ENCODE results near the gene CARTPT.
A peak's percentile ranks its signal among the peaks of the same experiment; 100 is the strongest.

Gene CARTPT

DNA sequence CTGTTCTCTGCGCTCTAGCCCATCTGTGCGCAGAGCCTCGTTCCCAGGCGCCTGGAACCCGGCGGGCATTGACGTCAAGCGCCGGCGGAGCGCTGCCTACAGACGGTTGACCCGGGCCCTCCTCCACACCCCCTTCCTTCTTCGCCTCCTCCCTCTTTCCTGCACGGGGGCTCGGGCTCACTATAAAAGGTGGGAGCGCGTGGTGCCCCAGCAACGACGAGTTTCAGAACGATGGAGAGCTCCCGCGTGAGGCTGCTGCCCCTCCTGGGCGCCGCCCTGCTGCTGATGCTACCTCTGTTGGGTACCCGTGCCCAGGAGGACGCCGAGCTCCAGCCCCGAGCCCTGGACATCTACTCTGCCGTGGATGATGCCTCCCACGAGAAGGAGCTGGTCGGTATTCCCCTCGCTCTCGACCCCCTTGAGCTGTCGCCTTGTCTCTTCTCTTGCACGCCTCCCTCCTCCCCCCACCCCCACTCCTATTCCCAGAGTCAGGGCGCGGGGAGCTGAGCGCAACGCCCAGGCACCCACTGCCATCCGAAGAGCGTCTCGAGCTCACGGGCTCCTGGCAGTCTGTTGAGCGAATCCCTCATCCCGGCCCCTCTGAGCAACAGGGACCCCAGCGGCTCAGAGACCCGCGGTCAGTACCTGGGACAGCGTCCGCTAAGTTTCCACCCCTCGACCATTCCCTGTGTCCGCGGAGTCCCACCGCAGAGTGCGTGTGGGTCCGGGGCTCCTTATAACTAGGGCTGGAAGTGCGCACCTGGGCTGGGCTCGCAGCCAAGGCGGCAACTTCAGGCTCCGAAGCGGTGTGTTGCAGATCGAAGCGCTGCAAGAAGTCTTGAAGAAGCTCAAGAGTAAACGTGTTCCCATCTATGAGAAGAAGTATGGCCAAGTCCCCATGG is at the start of gene CARTPT:
CARTPT (plus strand) TSS at position 213 of the 902 bp plus-strand sequence; CDS start at position 232, 19 bp downstream.
- peak; percentile 30 for DNase-seq

GRCh38 chr5:71677977-71678376 is 41.1 kb upstream of the CARTPT start:
- DNase-seq = no peak

DNA sequence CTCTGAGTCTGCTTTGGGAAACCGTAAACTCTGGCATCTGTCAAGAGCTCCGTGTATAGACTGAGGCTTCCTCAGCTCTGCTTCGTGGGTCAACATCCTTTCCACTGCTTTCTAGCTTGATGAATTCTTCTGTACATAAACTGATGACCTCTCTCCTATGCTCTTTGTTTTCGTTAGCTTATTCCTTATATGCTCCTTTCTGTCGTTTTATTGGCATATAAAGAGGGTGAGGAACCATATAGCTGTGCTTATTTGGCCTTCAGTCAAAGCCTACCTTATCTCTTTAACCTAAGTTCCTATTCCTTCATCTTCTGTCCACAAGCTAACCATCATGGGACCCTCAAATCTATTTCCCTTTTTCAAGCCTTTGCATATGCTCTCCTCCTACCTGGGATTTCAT is 39.4 kb upstream of the CARTPT start:
- no peak for DNase-seq

- no peak for DNase-seq
Measured at GRCh38 chr5:71680510-71680909, 38.6 kb upstream of the CARTPT start.

- DNase-seq = no peak
Measured at GRCh38 chr5:71681296-71681695, 37.8 kb upstream of the CARTPT start.

DNA sequence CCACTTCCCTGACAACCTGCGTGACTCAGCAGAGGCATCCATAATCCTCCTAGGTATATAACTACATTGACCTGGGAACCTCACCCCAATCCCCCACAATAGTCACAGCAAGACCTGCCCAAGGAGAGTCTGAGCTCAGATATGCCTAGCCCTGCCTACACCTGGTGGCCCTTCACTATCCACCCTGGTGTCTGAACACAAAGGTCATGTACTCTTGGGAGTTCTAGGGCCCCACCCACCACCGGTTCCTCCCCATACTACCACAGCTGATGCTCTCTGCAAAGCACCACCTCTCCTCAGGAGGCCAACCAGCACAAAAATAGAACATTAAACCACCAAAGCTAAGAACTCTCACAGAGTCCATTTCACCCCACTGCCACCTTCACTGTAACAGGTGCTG is 34.8 kb upstream of the CARTPT start:
- DNase-seq = no peak

DNA sequence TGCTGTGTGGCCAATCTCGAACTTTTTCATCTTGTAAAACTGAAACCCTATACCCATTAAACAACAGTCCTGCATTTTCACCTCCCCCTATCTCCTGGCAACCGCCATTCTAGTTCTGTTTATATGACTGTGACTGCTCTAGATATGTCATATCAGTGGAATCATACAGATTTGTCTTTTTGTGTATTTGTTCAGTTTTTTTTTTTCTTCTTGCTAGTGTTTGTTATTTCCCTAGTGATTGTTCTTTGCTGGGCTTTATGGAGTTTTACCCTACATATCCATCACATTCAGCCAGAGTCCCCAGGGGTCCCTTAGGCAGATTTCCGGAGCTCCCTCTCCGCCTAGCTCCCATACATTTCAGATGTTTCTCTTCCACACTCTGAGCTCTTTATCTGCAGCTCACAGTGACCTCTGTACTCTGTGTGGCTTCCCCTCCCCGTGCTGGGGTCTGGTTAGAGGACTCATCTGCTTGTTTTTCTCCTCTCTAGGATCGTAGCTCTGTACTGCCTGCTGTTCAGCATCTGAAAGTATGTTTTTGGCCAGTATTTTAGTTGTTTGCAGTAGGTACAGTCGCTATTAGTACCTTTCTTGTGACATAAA is 25.1 kb upstream of the CARTPT start:
- no peak for DNase-seq

DNA sequence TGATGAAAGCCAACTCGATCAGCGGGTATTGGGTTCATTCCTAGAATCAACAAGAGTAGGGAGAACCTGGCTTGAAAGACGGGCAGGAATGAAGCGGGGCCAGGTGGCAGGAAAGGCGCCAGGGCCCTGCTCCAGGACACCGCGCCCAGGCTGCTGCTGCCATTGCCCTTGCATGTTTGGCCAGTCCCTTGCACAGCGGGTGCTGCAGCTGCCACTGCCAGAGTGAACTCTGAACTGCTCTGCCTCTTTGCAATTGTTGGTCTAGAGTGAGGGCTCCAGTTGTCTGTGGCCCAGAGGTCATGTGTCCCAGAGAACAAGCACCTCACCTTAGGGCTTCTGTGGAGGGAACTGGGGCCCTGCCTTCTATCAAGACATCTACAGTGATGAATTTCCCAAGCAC is 24.0 kb upstream of the CARTPT start:
- no peak for DNase-seq

DNA sequence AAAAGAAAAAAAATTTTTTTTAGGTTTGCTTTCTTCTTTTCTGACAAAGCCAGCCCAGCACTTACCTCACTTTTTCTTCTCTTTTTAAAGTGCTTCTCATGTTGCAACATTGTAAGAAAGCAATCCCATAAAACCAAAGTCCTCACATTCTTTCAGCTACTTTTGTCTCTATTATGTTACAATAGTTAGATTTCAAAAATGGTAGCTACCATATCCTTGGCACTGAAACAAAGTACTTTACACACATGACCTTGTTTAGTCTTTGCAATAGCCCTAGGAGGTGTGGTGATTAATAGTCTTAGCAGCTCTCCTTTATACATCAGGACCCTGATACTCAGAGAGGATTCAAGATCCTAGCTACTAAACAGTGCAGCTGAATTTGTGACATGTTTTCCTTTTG is 23.5 kb upstream of the CARTPT start:
- peak; percentile 11 for DNase-seq

- no peak for DNase-seq
Measured at GRCh38 chr5:71697967-71698366, 21.1 kb upstream of the CARTPT start.

DNA sequence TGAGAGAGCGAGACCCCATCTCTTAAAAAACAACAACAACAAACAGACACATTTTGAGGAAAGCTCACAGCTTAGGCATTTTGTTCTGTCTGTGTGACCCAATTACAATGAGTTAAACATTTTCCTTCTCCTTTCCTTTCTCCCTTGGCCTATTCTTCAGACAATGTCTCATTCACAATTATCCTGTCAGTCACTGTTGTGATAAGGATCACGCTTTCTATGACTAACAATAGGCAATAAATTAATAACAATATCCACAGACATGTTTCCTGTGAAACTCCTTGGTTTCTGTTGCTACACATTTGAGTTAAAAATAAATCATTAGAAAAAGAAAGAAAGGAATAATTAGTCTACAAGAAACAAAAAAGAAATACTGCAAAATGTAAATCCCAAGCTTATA is 19.8 kb upstream of the CARTPT start:
- no peak for DNase-seq

DNA sequence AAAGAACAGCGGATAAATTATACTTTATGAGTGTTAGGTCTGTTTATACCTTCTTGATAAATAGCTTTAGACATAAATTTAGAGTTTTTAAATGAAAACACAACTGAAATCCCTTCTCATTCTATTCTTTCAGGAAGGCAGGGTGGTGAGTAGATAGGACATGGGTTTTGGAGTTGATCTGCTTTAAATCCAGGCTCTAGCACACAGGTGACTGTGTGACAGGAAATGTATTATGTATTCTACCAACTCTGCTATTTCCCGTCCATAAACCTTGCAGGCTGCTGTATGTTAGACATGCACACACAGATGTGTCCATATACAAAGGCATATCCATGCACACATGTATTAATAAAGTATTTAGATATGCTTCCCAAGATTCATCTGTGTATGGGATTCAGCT is 19.3 kb upstream of the CARTPT start:
- DNase-seq = no peak

DNA sequence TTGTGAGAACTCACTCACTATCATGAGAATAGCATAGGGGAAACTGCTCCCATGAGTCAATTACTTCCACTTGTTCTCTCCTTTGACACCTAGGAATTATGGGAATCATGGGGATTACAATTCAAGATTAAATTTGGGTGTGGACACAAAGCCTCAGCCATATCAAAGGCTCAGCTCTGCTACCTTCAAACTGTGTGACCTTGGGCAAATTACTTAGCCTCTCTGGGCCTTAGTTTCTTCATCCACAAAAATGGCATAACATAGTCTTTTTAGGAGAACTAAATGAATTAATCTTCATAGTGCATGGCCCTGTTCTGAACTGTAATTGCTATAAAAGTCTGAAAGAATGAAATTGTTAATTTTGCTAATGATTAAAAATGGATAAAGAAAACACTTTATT is 18.3 kb upstream of the CARTPT start:
- no peak for DNase-seq

DNA sequence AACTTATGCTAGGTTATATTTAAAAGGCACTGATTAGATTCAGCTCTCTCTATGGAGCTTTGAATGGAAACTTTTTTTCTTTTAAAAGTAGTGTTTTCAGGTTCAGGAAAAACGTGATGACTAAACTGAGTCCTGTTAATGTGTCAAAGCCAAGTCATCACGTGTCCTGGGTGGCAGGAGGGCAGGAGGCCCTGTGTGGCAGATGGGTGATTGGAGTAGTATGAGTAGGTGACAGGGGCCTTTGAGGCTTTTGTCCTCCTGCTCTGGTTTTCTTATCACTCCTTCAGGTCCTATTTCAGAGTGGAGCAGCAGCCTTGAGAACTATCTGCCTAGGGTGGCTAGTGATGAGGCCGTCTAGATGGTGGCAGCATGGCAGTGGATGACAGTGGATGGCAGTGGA is 17.7 kb upstream of the CARTPT start:
- no peak for DNase-seq

DNA sequence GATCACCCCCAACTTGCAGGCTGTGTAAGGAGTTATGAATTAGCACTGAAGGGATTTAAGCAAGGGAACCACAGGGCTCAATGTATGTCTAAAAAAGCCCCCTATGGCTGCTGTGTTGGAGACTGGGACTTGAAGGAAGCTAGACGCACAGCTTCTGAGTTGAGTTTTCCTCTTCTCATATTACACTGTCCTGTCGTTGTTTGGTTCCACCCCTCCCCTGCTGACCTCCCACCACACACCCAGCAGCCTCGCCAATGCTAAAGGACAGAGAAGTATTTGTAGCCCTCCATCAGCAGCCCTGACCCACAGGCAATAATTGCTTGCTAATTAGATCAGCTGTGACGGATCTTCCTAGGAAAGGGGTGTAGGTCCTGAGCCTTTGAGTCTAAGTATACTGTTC is 15.1 kb upstream of the CARTPT start:
- no peak for DNase-seq

DNA sequence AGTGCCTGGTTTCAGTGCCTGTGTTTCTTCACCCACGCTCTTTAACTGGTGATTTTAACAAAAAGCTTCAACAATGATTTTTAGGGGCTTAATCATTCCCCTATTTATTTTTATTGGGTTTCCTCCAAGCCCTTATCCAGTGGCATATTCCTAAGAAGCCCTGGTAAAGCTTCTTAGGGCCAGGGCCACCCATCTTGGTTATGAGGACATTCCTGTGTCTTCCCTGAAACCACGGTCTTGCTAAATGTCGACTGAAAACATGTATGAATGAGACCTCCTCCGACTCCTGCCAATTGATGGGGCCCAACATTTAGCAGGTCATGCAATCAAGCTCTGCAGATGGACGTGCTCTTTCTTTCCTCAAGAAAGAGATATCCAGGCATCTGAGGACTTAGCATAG is 13.7 kb upstream of the CARTPT start:
- peak; percentile 53 for DNase-seq

DNA sequence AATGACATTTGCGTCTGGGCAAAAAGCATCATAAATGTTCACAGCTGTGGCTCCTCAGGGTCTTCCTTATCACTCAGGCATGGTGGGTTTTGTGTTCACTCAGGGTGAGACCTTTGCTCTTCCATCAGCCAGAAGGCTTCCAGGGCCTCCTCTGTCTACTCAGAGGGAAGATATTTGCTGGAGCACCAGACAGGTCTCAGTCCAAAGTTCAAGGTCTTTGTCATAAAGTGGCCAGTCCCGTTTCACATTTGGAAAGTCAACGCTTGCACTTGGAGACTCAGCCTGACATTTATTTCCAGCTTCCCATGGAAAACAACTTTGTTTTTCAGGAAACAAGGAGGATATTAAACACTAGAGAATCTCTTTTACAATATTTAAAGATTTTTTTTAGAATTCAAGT is 12.2 kb upstream of the CARTPT start:
- no peak for DNase-seq

DNA sequence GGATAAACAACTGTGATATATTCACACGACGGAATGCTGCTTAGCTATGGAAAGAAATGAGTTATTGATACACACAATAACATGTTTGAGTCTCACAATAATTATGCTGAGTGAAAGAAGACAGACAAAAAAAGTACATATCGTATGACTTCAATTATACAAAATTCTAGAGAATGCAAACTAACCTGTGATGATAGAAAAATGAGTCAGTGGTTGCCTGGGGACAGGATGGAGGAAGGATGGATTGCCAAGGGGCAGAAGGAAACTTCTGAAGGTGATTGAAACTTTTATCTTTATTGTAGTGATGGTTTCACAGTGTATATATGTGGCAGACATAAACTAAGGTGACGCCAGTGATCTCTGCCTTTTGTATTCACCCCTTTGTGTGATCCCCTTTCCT is 7.5 kb upstream of the CARTPT start:
- DNase-seq = no peak

GRCh38 chr5:71714911-71715310 is 4.2 kb upstream of the CARTPT start:
- DNase-seq = no peak

GRCh38 chr5:71727978-71728377 is 8.9 kb downstream of the CARTPT start:
- DNase-seq = no peak

DNA sequence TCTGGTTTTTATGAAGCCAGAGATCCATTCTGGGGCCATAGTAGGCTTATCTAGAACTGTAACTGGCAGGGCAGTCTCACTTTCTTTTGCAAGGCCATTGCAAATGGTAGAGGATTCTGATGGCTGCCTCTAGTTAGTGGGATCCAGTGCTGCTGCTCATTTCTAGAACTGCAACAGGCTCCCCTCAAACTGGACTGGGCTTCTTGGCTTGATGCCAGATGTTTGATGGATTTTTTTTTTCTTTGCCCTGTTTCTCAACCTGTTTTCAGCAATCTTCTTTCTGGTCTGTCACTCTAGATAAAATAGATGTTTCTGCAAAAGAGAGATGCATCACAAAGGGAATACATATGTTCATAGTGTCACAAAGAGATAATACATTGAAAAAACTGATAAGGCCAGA is 11.9 kb downstream of the CARTPT start:
- DNase-seq = no peak

DNA sequence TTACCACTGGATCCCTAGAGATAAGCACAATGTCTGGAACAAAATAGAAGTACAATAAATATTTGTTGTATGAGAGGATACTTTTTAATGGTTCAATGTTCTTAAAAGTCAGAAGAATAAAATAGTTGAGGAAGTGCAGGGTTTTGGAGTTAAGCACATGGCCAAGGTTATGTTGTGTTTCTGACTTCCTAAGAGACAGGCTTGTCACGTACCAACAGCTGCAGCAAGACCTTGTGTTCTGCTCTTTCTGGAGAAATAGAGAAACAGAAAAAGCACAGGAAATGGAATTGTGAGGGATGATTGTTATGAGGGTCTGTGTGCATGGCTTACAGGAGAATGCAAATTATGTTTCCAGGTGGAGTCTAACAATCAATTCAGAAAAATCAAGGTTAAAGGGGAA is 12.9 kb downstream of the CARTPT start:
- no peak for DNase-seq

GRCh38 chr5:71734141-71734540 is 15.1 kb downstream of the CARTPT start:
- no peak for DNase-seq

- DNase-seq = no peak
Measured at GRCh38 chr5:71737931-71738539, 19.0 kb downstream of the CARTPT start.

All from fibroblast of skin of right biceps (primary cell).